Gastrocnemius medialis (tissue), 4 donors: ENCODE results near the gene DIP2C.

Source experiments
- CTCF ChIP-seq, 5 experiments: fragments of 450-650 bp in 3 of 5; fragments of 200-600 bp in 2 of 5; sonication (generic) in 2 of 5; IDR thresholded peaks in 4 of 5; conservative IDR thresholded peaks in 1 of 5; 1 replicate in 4 of 5; 2 replicates in 1 of 5; pipeline ENCODE4 v1.5.1; 2016 to 2019; ENCODE audit warnings: antibody characterized with exemption in 5 of 5, mild to moderate bottlenecking in 3 of 5, moderate library complexity in 3 of 5
- POLR2A ChIP-seq, 2 donors: fragments of 450-650 bp; IDR thresholded peaks; one replicate each; pipeline ENCODE4 v1.6.1; 2017; ENCODE audit warnings: antibody characterized with exemption in 2 of 2, mild to moderate bottlenecking in 2 of 2, moderate library complexity in 2 of 2

DNA sequence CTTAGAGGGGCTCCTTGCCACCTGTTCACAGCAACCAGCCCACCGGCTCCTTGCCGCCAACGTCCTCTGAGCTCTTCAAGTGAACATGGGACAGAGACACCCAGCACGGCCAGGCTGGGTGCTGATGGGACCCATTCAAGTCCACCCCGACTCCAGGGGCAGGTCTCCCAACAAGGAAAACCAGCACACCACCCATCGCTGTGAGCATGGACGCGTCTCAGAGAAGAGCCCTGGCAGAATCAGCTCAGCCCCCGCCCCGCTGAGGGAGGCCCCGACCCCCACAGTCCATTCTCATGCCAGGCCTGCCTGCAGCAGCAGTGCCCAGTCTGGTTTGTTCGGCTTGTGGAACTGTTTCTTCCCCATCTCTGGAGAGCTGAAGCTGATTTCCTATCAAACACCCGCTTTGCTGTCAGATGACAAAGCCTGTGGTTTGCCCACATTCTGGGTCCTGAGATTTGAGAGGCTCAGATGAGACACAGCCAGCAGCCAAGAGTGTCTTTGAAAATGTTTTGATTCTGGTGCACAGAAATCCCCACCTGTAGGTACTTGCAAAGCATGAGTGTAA is 337.6 kb downstream of the DIP2C start:
- TF ChIP-seq CTCF (IDR thresholded peaks at IDR 0.05 in 4 of 5, conservative IDR thresholded peaks at IDR 0.05 in 1 of 5) (no peak), POLR2A (IDR thresholded peaks at IDR 0.05) (no peak)
